GM21825 (cell line): ENCODE measurements around the gene SORCS3.

Experiments used
- ATAC-seq: cut with Tn5 transposase; IDR thresholded peaks from one replicate; pipeline ENCODE4 v1.9.1; 2021; ENCODE audit warnings: mild to moderate bottlenecking, moderate library complexity; ENCODE audit not compliant: unreplicated experiment

Gene SORCS3

DNA sequence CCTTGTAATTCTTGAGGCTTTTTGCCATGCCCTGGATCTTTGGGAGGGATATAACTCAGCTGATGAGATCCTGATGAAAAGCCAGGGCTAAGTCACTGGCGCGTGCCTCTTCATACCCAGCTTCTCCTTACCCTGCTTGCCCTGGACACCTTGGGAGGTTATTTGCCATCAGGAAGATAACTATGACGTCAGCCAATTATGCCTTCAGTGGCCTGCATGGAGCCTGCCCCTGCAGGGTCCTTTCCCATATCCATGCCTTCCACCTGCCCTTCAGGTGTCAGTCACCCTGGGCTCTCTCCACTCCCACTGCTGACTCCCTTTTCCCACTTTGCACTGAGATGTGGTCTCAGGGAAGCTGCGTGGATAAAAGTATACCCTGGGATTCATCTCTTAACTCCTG lies 520.1 kb downstream of the SORCS3 start:
- ATAC-seq: no peak

DNA sequence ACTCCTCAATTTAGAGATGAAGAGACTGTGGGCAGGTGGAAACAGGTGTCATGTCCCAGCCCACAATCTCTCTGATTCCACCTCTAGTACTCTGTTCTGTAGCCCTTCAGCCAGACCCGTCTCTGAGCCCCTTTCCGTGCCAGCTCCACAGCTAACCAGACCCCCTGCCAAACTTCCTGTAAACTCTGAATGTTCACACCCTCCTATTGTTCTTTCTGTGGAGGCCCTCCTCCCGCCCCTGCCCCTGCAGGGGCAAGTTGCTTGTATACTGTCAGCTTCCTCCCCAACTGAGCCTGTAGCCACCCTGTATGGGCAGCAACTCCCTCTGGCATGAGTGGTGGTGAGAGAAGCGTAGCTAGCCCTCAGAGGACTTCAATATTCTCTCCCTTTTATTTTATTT lies 520.7 kb downstream of the SORCS3 start:
- no peak for ATAC-seq

DNA sequence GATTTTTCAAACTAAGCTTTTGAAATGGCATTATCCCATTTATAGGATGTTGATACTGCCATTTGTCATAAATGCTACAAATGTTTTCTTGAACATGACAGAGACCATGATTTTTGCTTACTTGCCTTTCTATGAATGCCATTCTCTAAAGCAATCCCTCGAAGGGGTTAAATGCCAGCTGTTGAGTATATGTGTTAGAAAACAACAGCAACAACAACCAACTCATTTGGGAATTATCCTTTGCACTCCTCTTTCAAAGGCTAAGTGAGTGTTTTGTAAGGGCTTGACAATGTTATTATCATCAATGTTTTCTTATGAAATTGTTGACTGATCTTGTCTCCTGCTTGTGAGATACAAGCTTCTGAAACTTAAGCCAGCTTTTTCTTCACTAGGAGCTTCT lies 529.4 kb downstream of the SORCS3 start:
- no peak for ATAC-seq

DNA sequence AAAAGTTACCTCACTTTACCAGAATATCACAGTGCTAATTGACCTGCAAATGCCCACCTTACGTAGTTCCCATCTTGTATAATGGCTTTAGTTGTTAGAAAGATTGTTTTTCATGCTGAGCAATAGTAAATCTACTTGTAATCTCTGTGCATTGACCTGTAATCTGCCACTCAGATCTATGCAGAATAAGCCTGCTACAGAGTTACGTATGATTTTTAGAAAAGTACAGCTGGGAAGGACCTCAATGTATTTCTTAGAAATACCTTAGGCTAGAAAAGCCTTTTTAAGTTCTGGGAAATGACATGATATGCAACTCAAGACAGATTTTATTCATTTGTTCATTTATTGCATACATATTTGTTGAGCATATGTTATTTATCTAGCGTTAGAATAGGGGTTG lies 530.9 kb downstream of the SORCS3 start:
- no peak for ATAC-seq

DNA sequence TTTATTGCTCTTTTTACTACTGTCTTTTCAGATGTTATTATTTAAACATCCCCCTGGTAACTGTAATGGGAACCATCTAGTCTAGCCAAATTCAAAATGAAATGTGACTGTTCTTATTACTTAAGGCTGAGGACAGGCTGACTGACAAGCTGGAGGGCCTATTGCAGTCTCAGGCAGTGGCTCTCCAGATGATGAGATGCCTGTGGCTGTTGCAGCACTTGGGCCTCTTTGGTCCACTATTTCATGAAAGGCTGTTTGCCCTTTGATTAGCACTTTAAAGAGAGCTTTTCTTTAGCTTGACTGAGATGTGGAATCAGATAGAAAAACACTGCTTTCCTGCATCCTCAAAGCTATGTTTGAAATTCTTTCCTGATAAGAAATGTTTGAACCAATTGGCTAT lies 540.5 kb downstream of the SORCS3 start:
- no peak for ATAC-seq

DNA sequence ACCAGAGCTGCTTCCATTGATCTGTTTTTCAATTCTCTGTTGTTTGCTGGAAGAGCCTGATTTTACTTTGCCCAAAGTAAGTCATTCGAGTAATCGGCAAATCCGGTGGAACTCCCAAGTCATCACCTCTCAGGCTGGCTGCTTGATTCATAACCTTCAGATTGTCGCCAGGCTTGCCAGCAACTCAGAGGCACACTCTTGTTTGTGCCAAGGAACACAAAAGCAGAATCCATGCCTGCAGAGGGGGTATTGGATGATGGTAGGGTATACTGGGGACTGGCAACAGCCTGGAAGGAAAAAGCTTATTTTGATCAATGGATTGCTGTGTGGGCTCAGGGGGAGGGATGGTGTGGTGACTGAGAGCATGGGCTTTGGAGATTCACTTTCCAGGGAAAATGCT lies 542.4 kb downstream of the SORCS3 start:
- no peak for ATAC-seq

DNA sequence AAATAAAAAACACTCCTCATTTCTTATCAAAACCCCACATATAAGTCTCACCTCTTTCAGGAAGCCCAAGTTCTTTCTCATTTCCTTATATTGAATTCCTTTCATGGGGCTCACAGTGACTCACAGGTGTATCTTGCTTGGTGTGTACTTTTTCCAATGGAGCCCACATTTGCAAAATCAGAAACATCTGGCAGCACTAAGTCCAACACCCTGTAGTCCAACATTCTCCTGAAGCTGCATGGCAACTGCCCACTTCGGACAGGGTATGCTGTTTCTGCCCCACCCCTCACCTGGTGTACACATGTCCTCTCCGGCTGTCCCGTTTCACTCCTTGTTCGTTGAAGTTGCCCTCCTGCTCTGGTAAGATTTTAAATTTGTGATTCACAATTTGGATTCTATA lies 544.1 kb downstream of the SORCS3 start:
- ATAC-seq: no peak

DNA sequence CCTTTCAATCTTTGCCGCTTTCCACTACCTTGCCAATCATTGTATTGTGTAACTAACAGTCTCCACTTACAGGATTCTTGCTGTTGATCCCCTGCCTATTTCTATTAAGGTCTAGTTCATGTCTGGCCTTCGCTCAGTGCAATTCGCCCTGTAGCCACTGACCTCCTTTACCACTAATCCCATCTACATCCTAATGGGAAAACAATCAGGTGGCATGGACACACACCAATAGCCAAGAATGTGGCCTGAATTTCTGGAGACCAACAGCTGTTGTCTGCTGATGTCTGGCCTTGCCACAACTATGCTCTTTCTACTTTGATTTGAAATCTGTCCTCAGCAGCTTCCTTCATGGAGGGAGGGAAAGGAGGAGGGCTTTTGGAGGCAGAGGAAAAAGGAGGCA lies 546.2 kb downstream of the SORCS3 start:
- ATAC-seq: no peak

DNA sequence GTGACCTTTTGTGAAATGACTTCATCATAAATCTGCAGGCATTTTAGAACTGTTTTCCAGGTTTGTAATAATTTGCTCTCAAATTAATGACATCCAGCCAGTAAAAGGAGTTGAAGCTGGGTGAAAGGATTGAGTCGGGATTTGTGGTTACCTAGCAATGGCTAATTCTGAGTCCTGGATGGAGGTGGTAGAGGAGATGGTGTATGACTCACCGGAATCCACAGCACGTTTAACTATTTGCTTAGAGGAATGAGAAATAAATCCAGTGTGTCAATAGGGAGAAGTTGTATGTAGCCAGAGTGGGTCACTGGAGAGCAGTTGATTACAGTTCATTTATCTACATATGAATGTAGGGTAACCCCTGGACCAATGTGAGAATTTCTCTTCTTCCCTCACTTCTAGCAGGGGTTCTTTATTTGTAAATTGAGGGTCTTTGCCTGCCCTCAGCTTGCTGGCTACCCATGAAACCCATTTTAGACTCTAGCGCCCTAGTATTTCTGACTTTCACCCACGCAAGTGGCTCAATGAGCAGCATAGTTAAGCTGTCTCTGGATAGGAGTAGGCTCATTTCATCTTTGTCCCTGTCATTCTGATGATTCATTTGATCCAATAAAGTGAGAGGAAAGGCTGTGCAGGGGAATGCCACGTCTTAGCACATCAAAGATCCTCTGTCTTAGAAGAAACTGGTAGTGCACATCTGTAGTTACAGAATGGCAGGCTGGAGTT lies 547.8 kb downstream of the SORCS3 start:
- no peak for ATAC-seq

DNA sequence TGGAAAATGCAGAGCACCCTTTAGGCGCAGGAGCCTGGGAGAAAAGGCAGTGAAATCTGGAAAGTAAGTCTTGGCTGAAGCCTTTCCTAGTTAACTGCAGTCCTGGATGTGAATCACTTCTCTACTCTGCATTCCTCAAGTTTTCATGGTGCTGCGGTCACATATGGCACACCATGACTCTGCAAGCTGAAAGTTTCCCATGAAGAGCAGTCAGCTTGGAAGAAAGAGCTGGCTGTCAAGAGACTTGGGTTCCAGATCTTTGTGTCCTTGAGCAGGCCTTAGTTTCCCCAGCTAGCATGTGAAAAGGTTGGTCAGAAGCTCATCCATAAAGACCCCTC lies 548.3 kb downstream of the SORCS3 start:
- no peak for ATAC-seq

DNA sequence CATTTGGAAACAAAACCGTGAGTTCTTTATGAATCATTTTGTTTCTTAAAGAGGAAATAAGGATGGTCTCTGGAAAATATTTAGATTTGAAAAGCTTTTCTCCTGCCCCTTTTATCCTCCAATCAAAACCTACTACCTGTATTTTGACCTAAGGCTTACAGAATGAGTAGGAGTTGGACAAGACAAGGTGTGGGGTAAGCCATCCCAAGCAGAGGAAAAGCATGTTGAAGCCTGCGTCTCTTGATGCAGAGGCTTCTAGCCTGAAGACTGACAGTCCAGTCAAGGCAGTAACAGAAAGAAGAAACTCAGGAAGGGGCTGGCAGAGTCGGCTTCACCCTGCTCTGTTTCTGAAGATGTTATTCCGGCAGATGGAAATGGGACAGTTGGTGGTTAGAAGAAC lies 551.1 kb downstream of the SORCS3 start:
- no peak for ATAC-seq

DNA sequence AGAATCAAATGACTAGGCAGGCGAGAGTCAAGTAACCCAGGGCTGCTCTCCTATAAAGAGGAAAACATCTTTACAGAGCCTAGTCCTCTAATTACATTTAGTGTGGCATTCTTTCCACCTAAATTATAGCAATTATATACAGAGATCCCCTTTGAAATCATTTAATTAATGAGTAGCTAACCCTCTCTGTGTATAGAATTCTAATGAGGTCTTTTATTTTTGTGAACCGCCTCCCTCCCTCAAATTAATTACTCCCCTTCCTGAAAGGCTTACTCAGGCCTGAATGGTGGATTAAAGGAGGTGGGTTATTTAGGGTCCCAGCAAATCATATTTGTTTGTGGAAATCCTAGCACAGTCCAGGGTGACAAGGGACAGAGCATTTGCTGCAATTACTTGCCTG lies 551.8 kb downstream of the SORCS3 start:
- no peak for ATAC-seq

DNA sequence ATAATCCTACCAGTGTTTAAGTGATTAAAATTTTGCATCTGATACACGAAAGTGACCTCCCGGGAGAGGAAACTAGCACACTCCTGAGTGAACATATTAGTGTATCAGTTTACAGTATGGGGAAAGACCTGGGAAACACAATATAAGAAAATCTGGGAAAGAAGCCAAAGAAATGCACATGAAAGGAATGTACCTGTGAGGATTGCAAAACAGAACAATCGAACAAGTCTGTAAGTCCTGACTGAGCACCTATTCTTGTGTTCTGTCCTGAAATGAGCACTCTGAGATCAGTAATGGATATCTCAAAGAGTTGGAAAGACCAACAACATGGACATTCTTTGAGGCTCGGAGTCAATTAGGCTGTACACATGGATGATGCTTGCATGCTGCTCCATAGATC lies 554.7 kb downstream of the SORCS3 start:
- no peak for ATAC-seq

DNA sequence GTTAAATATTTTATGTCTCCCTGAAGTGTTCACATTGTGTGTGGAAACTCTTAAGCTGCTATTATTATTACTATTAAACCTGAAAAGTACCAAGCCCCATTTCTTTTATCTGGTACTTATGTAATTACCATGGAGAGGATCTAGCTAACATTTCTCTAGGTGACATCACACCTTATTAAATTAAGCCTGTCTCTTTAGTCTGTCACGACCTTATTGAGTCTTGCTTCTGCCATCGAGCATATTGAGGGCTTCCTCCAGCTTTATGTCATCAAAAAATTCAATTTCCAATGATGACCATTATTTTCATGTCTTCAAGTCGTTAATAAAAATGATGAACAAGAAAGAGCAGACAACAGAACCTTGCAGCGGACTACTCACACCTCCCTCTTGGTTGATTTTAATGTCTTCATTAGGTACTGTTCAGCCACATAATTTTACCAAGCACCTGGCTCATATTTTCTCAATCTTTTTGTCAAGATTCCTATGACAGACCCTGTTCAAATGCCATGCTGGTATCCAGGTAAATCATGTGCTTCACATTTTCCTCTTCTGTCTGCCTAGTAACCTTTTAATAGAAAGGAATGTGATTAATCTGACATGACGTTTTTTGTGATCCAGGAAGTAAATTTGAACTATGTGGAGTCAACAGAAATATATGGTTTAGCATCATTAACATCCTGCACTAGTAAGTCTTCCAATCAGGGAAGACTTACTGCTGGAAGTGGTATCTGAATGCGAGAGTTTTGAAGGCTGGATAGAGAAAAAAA lies 556.7 kb downstream of the SORCS3 start:
- ATAC-seq: no peak

DNA sequence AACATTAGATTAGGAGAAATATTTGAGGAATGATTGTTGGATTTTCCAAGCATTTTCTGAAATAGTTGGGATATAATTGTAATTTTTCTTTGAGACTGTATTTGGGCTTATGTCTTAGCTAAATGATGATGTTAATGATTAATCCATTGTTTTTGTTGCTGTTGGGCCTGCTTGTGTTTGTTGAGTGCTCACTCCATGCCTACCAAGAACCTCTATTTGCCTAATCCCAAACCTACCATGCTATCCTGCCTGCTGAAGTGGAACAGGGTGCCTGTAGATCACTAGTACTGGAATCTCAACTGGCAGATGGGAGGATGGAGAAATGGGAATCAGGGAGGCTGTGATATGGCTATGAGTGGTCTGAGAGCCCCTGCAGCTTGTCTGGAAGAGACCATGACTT lies 565.5 kb downstream of the SORCS3 start:
- ATAC-seq: no peak

DNA sequence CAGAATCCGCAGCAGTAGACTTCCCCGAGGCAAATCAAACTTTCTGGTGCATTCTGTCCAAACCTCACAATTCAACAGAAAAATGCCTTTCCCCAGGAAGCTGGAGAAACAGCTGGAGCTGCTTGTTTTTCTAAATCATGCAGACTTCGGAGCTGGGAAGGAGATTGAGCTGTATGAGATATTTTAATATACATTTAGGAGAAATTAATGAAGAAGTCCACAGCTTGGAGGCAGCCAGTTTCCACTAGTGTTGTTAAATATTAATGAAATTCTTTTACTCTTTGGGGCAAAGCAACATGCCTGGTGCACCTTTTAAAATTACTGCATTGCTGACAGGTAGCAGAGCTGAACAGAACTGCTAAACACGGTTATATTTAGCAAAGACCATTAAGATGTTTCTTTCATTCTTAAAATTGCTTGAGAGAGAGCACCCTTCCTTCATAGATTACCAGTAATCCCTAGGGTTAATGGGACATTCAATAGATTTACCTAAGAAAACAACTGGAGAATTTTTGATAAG lies 566.4 kb downstream of the SORCS3 start:
- ATAC-seq: no peak

DNA sequence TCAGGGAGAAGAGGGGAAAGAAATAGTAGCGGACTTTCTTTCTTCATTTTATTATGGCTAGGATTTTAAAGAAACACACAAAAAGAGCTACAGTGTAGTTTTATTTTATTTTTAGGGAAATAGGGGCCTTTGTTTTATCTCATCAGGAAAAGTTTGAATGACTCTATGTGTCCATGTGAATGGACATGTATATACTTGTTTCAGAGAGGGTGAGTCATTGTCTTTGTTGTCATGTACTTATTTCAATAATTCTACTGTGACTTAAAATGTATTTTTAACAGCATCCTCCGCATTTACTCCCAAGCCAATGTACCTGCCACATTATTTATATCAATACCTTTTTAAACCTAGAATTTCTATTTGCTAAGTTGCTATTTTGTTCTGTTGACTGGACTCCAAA lies 569.5 kb downstream of the SORCS3 start:
- ATAC-seq: no peak

DNA sequence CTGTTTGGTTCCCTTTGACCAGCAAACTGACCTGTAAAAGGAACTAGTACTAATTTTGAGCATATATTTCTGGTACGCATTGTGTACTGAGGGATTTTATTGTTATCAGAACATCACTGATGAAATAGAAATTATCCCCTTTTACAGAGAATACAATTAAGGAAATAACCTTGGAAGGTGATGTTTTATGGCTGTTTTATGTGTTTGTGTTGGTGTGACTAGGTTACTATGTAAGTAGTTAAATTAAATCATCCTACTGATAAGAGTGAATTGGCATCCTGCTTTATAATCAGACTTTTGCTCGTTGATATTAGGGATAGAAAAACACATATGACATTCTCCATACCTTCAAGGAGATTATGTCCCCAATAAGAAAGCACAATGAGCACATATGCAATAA lies 596.6 kb downstream of the SORCS3 start:
- no peak for ATAC-seq

DNA sequence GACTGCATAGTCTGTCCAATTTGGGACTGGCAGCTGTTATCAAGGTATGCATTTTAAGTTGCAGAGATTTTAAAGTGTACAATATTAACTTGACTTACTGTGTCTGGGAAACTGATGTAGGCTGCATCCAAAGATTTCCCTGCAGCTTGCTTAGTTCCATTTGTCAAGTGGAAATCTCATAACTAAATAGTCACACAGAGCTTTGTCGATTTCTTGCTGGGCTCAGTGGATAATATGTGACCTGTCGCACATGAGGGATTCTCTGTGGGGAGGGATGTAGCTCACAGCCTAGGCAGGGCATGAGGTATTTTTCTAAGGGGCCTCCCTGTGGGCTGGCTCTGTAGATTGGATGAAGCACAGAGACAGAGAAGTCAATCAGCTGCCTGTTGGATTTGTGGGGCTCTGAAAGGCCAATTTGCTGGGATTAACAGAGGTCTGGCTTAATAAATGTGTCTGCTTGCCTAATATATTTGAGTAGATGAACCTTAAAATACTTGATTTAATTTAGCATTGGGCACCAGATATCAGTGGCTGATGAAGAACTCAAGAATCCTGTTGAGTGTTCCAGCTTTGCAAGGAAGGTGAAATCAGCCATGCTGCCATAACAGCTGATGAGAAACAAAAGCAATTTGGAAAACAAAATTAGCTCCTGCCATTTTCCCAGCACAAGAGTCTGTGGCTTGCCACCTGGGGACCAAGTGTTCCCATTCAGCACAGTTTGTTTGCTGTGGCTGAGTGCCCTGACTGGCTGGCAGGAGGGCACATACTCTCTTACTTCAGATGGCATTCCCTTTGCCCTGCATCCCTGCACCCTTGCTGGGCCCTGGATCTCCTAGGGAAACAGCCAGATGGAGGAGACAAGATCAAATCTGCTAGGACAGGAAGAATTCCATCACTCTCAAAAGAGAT lies 598.5 kb downstream of the SORCS3 start:
- no peak for ATAC-seq

DNA sequence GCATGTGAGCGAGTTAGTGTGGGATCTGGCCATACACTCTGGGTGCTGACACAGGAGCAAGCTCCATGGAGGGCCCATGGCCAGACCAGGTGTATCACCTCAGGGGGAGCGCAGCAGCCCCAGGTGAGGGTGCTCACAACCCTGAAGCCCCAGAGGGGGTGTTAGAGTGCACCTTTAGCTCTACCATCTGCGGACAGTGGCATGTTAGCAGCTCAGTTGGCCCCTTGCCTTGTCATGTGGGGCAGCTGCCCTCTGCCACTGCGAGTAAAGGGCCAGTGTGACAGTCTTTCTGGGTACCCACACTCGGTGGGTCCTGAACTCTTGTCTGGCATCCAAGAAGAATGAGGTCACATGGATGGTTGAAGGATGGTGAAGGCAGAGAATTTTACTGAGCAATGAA lies 600.2 kb downstream of the SORCS3 start:
- no peak for ATAC-seq

DNA sequence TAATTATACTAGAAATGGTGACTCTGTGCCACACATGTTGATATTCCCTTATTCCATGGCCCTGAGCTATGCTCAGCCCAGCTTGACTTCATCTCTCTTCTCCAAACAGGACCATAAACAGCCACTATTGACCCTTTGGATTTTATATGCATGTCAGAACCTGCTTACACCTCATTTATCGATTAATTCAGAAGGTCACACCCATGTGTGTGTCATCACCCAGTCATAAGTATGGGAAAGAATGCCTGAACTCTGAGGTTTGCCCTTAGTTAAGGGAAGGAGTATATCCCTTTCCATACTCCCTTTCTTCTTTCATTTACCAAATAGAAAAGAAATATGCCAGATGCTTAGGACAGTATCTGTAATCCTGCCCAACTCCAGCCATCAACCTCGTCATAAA lies 602.3 kb downstream of the SORCS3 start:
- ATAC-seq: no peak

DNA sequence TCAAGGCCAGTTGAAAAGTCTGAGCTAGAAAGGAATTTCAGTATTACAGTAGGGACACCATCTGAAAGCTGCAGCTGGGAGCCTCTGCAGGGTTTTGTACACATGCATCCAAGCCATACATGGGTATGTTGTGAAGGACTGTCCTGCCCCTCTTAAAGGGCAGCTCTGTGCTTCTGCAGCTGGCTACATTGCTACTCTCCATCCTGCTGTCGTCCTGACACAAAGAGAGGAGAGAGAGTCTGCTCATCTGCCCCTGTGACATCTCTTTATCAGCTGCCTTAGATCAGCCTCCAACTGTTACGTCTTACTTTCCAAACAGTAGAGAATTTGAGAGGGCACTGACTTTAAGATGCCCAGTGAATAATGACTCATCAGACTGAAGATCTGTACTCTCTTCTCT lies 602.7 kb downstream of the SORCS3 start:
- ATAC-seq: no peak
